Body of pancreas (tissue), 4 donors: ENCODE measurements around the gene S100A11. TPM values are rescaled to one million over a fixed set of nuclear protein-coding genes. Genes with fewer than 3 reads are reported as not detected.

ENCODE experiments used
- ATAC-seq: fragments of 150-250 bp; one replicate; pipeline ENCODE4 v1.9.1; 2016
- DNase-seq, 4 donors: peaks; one replicate each; pipeline ENCODE4 v3.0.0-alpha.2; 2019
- H3K27ac ChIP-seq, 4 donors: fragments of 200-600 bp; sonication (generic); 1 replicate in 3 of 4; 2 replicates in 1 of 4; pipeline versions ENCODE4 v1.5.1 to v1.6.1; 2016 to 2019; ENCODE audit warnings: mild to moderate bottlenecking in 1 of 4, mixed read lengths in 1 of 4, moderate library complexity in 1 of 4
- H3K27me3 ChIP-seq, 2 donors: fragments of 200-600 bp; sonication (generic); one replicate each; pipeline ENCODE4 v1.6.0; 2016; ENCODE audit warnings: mild to moderate bottlenecking in 1 of 2
- H3K36me3 ChIP-seq, 2 donors: fragments of 200-600 bp; sonication (generic); replicated peaks in 1 of 2; 2 replicates each; pipeline ENCODE4 v1.5.1; 2016; ENCODE audit warnings: low read depth in 2 of 2; ENCODE audit not compliant: insufficient read depth in 1 of 2
- H3K4me1 ChIP-seq: fragments of 200-600 bp; sonication (generic); one replicate; pipeline ENCODE4 v1.6.0; 2016
- H3K4me3 ChIP-seq, 2 donors: fragments of 200-600 bp; sonication (generic); 1 replicate in 1 of 2; 2 replicates in 1 of 2; pipeline ENCODE4 v1.5.1; 2016 to 2019
- H3K9me3 ChIP-seq, 3 donors: fragments of 200-600 bp; sonication (generic); 1 replicate in 2 of 3; 2 replicates in 1 of 3; pipeline ENCODE4 v1.5.1; 2016
- CTCF ChIP-seq, 7 experiments: fragments of 450-650 bp in 4 of 7; fragments of 200-600 bp in 3 of 7; sonication (generic) in 3 of 7; IDR thresholded peaks; one replicate each; pipeline ENCODE4 v1.5.1; 2016 to 2019; ENCODE audit warnings: antibody characterized with exemption in 7 of 7
- POLR2A ChIP-seq, 3 donors: fragments of 450-650 bp; IDR thresholded peaks; one replicate each; pipeline ENCODE4 v1.6.1; 2016; ENCODE audit warnings: antibody characterized with exemption in 3 of 3, mild to moderate bottlenecking in 2 of 3
- WGBS, 2 donors: methylation state at CpG; one replicate each; pipeline ENCODE4 v1.1.5; 2017; 5-methylcytosine and 5-hydroxymethylcytosine counted together
- intact Hi-C: fragments of 100-400 bp; cut with DNase I; formaldehyde crosslinking; loops from one replicate; pipeline ENCODE4 v1.15.1; 2023
- total RNA-seq, 2 donors: library from RNA; depleted of rRNA; stranded (reverse); fragments of >200 nt; gene quantifications; one replicate each; pipeline ENCODE4 v1.1.0, GENCODE V29; 2016

Gene S100A11
- total RNA-seq, 2 donors from 2014 or later: 76.1 to 101 TPM

GRCh38 chr1:152020849-152021248 is 16.0 kb downstream of the S100A11 start:
- WGBS, 2 donors: 57 to 67% methylated on average over 3 of the region's 3 CpGs
- DNase-seq (no peak), ATAC-seq (no peak)
- no peaks in the 10 kb centered on the region for H3K36me3 ChIP-seq
- no peaks in the 10 kb centered on the region for H3K4me1 ChIP-seq
- no peak overlapping the region for H3K4me3 ChIP-seq
- TF ChIP-seq CTCF (IDR thresholded peaks at IDR 0.05) (no peak), POLR2A (IDR thresholded peaks at IDR 0.05) (no peak)
- intact Hi-C loops: no loop called here
- no peaks in the 10 kb centered on the region for H3K9me3 ChIP-seq
- H3K27ac ChIP-seq: no peak overlapping the region
- no peaks in the 10 kb centered on the region for H3K27me3 ChIP-seq

GRCh38 chr1:152018537-152018936 is 18.3 kb downstream of the S100A11 start:
- intact Hi-C loops: no loop called here
- ATAC-seq (no peak), DNase-seq (no peak)
- Histone ChIP-seq H3K36me3 (no peaks in the 10 kb centered on the region), H3K27me3 (no peaks in the 10 kb centered on the region), H3K27ac (no peak overlapping the region), H3K4me3 (no peak overlapping the region), H3K9me3 (no peaks in the 10 kb centered on the region), H3K4me1 (no peaks in the 10 kb centered on the region)
- 43 to 56% methylated on average over 4 of the region's 4 CpGs for WGBS, 2 donors
- TF ChIP-seq POLR2A (IDR thresholded peaks at IDR 0.05) (no peak), CTCF (IDR thresholded peaks at IDR 0.05) (no peak)

GRCh38 chr1:152015766-152016165 is 21.0 kb downstream of the S100A11 start:
- TF ChIP-seq CTCF (IDR thresholded peaks at IDR 0.05) (no peak), POLR2A (IDR thresholded peaks at IDR 0.05) (no peak)
- no peak overlapping the region for H3K27ac ChIP-seq
- no peaks in the 10 kb centered on the region for H3K36me3 ChIP-seq
- WGBS, 2 donors: 43 to 58% methylated on average over 6 of the region's 6 CpGs
- H3K4me1 ChIP-seq: no peaks in the 10 kb centered on the region
- H3K27me3 ChIP-seq: no peaks in the 10 kb centered on the region
- H3K4me3 ChIP-seq: no peak overlapping the region
- ATAC-seq (no peak), DNase-seq (no peak)
- intact Hi-C loops: no loop called here
- no peaks in the 10 kb centered on the region for H3K9me3 ChIP-seq

- Histone ChIP-seq H3K4me3 (no peak overlapping the region), H3K27ac (no peak overlapping the region), H3K27me3 (no peaks in the 10 kb centered on the region), H3K9me3 (no peaks in the 10 kb centered on the region), H3K36me3 (no peaks in the 10 kb centered on the region), H3K4me1 (no peaks in the 10 kb centered on the region)
- DNase-seq (no peak), ATAC-seq (no peak)
- intact Hi-C loops: no loop called here
- TF ChIP-seq POLR2A (IDR thresholded peaks at IDR 0.05): no peak
- no peak for TF ChIP-seq CTCF (IDR thresholded peaks at IDR 0.05)
- 64 to 75% methylated on average over 1 of the region's 1 CpG for WGBS, 2 donors
Observed at GRCh38 chr1:152014943-152015342, 21.9 kb downstream of the S100A11 start.

GRCh38 chr1:152013664-152014237 is 23.1 kb downstream of the S100A11 start:
- no peaks in the 10 kb centered on the region for H3K36me3 ChIP-seq
- H3K9me3 ChIP-seq: no peaks in the 10 kb centered on the region
- no peak for ATAC-seq
- intact Hi-C loops: no loop called here
- WGBS, 2 donors: 5 to 16% methylated on average over 3 of the region's 3 CpGs
- H3K27ac ChIP-seq: no peak overlapping the region
- no peak overlapping the region for H3K4me3 ChIP-seq
- H3K4me1 ChIP-seq: no peaks in the 10 kb centered on the region
- TF ChIP-seq CTCF (IDR thresholded peaks at IDR 0.05): peak in 6 of 7 experiments; percentile 41 to 48 (median 44)
- no peak for TF ChIP-seq POLR2A (IDR thresholded peaks at IDR 0.05)
- DNase-seq: peak; percentile 41 to 61 (median 54)
- H3K27me3 ChIP-seq: no peaks in the 10 kb centered on the region
